ENCODE data around the gene ZBTB7B. TPM values are rescaled to one million over a fixed set of nuclear protein-coding genes. Genes with fewer than 3 reads are reported as not detected.
"Not testable (repeated sequence)": the region's sequence is repeated elsewhere in the genome, so short reads cannot be mapped to it uniquely, and the experiment has no call there.

Gene ZBTB7B
- polyA plus RNA-seq, 4 donors, result 3.8 to 19.1 (median 12.4) TPM

DNA sequence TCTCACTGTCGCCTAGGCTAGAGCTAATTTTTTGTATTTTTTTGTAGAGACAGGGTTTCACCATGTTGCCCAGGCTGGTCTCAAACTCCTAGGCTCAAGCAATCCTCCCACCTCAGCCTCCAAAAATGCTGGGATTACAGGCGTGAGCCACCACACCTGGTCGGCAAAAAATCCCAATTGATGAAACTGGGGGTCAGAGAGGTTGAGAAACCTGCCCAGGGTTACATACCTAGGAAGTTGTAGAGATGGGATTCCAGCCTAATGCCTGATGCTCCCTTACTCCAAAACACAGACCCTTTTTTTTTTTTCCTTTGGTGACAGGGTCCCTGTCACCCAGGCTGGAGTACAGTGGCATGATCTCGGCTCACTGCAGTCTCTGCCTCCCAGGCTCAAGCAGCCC is 15.9 kb upstream of the ZBTB7B start:
- DNase-seq (ENCODE audit: low read depth in 4 of 4, low spot score in 3 of 4), result not testable (repeated sequence)

GRCh38 chr1:154987326-154987725 is 15.3 kb upstream of the ZBTB7B start:
- DNase-seq (ENCODE audit: low read depth in 4 of 4, low spot score in 3 of 4), result no peak

GRCh38 chr1:154988058-154988954 is 14.3 kb upstream of the ZBTB7B start:
- no peak for DNase-seq (ENCODE audit: low read depth in 4 of 4, low spot score in 3 of 4)

DNA sequence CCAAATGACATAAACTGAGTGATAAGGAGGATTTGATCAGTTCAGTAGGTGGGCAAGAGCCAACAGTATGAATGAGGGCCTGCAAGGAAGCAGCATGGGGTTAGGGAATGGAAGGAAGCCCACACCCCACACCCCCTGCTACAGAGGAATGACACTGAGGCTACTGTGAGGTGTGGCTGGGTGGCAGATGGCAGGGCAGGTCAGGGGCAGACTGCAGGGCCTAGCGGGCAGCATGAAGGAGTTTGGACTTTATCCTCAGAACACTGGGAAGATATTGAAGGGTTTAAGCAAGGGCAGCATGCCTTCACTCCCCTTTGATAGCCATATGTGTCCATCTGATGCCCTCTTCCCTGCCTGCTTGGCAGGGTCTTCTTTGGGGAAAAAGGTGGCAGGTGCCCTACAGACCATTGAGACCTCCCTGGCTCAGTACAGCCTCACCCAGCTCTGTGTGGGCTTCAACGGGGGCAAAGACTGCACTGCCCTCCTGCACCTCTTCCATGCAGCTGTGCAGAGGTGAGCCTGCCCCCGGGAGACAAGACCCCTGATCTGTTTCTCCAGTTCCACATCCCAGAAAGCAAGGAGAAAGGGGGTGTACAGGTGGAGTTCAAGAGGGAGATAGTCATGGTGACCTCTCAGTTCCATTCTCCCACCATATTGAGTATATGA is 13.3 kb upstream of the ZBTB7B start:
- DNase-seq (ENCODE audit: low read depth in 4 of 4, low spot score in 3 of 4), result no peak

GRCh38 chr1:154990276-154990675 is 12.3 kb upstream of the ZBTB7B start:
- no peak for DNase-seq (ENCODE audit: low read depth in 4 of 4, low spot score in 3 of 4)

GRCh38 chr1:154992721-154993571 is 9.7 kb upstream of the ZBTB7B start:
- DNase-seq (ENCODE audit: low read depth in 4 of 4, low spot score in 3 of 4), result no peak

DNA sequence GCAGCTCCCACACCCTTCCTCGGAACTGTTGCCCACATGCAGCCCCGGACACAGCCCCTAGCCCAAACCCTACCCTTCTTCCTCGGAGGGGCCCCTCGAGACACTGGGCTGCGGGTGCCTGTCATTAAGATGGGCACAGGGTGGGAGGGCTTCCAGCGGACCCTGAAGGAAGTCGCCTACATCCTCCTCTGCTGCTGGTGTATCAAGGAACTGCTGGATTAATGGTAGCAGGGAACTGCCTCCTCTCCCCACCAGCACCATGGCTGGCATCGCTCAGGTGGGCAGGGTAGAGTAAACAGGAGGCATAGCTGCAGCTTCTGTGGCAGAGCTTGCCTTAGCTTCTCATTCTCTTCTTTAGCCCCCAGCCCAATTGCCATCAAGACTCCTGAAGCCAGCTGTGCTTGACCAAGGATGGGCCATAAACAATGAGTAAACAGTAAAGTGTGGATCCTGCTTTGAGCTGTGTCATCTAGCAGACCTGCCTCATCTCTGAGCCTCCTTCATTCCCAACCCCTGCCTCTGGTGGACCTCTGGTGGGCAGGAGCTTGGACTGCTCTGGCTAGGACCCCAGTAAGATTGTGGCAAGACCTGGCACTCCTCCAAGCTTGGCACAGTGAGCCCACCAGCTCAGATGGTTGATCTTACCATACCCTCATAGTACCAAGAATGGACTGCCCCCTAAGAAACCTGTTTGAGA is 8.9 kb upstream of the ZBTB7B start, which contains the start of gene LENEP:
Gene LENEP (plus strand): TSS at position 15 of the 697 bp plus-strand sequence. CDS start 22 bp downstream, at position 37.
- DNase-seq (ENCODE audit: low read depth in 4 of 4, low spot score in 3 of 4), result no peak

DNA sequence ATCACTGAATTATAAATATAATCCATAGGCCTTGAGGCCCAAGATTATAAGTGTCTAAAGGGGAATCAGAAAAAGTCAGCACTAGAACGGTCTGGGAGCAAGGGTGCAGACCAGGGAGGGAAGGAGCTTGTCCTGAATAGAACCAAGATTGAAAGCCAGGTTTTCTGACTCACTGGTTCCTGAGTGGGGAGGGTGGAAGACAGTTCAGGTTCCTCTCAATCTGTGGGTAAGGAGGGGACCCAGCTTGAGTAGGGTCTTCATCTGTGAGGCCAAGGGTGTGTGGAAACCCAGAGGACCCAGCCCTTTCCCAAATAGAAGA is 8.4 kb upstream of the ZBTB7B start:
- no peak for DNase-seq (ENCODE audit: low read depth in 4 of 4, low spot score in 3 of 4)

DNA sequence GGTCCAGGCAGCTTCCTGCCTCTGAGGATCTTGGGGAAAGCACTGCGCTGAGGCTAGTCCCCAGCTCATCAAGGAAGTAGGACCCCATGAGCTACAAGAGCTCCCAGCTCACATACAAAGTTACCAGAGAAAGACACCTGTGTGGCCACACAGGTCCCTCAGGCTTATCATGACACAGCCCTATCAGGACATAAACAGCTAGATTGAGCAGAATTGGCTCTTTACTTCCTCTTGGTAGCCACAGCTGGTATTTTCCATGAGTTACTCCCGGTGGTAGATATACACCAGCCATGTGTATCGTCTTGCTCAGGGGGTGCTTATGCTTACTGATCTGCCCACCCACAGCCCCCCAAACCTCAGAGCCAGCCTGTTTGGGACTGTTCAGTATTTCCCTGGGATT is 8.0 kb upstream of the ZBTB7B start:
- DNase-seq (ENCODE audit: low read depth in 4 of 4, low spot score in 3 of 4), result no peak

GRCh38 chr1:154995301-154995983 is 7.2 kb upstream of the ZBTB7B start:
- DNase-seq (ENCODE audit: low read depth in 4 of 4, low spot score in 3 of 4), result not testable (repeated sequence)

DNA sequence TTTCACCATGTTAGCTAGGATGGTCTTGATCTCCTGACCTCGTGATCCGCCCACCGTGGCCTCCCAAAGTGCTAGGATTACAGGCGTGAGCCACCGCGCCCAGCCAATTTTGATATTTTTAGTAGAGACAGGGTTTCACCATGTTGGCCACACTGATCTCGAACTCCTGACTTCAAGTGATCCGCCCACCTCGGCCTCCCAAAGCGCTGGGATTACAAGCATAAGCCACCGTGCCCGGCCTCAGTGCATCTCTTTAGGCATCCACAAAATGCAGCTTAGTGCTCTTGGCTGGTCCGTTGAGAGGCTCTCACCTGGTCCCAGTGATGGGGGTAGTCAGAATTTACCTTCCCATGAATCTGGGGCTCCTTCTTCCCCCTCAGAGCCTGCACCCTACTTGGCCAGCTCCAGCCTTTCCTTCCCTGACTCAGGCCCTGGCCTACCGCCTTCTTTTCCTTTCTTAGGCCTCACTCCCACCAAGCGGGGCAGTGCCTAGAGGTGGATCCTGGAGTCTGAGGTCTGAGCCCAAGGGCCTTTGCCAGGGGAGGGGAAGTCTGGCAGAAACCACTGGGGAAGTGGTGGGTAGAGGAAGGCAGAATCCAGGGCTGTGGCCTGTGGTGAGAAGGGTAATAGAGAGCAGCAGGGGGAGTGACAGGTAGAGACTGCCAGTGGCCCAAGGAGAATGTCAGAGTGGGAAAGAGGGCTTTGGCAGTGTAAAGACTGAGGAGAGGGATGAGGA is 5.5 kb upstream of the ZBTB7B start:
- no peak for DNase-seq (ENCODE audit: low read depth in 4 of 4, low spot score in 3 of 4)

DNA sequence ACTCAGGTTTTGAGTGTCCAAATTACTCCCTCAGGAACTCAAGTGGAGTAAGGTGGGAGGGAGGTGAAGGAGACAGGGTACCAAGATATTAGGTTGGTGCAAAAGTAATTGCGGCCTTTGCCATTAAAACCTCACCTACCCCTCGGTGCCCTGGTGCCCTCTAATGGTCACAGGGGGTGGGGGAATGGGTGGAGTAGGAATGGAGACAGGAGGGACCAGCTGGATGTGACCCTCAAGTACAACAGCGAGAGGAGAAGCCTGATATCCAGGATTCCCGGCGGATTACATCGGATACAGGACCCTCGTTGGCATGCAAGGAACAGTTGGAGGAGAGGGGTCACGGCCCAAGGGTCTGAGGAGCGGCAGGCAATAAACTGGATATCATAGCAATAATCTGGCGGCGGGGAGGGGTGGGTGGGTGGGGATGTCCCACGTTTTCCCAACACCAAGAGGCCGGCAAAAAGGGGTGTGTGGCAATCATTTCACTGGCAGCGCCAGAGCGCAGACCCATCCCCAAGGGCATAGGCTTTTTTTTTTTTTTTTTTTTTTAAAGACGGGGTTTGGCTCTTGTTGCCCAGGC is 4.3 kb upstream of the ZBTB7B start:
- no peak for DNase-seq (ENCODE audit: low read depth in 4 of 4, low spot score in 3 of 4)

DNA sequence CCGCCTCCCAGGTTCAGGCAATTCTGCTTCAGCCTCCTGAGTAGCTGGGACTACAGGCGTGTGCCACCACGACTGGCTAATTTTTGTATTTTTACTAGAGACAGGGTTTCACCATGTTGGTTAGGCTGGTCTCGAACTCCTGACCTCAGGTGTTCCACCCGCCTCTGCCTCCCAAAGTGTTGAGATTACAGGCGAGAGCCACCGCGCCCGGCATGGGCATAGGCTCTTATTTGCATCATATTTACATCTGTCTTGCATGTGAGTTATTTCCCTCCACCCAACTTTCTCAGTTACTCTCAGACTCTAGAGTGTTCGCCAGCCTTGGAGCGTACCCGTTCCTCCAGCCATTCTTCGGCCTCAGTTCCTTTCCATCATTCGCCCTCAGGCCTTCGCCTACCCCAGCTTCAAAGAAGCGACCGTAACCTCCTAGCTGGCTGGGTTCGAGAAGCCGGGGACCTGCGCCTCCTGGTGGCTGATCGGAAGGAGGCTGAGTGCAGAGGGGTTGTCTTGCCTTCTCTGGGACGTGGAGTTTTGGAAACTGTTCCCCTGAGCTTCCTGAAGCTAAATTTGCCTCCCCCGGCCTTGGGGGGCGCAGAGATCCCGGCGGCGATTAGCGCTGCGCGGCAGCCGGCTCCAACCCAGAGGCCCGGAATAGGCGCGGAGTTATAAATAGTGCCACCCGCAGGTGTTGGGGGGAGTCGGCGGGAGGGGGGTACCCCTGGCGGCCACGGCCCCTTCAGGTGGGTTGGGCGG is 3.6 kb upstream of the ZBTB7B start:
- no peak for DNase-seq (ENCODE audit: low read depth in 4 of 4, low spot score in 3 of 4)

DNA sequence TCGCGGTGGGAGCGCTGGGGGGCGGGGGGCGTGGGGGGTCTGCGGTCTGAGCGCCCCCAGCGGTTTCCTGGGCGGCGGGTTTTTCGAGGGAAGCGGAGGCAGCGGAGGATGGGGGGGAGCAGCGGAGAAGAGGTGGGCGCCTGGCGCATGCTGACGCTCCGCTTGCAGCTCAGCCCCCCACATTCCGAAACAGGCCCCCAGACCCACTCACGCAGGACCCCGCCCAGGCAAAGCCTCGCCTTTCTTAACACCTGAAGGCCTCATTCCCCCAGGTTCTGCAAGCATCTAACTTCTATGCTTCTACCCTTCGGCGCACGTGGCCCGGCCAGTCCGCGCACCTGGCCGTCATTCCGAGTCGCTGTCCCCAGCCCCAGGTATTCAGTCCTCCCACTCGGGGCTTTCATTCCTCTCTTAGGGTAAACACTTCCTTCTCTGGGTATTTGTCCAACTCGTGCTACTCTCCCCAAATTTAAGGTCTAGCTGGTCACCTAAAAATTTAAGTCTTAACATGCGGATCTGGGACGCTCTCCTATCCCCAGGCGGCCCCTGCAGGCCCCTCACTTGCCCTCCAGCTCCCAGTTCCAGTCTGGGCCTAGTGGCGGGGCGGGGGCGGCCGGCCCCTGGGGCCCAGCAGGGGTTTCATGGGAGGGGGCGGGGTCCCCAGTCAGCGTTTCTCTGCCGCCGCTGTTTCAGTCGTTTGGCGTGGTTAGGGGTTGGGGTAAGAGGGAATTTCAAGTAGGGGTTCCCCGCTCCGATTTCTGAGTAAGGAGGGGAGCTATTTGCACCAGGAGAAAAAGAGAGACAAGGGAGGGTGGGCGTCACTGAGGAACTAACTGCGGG is 2.8 kb upstream of the ZBTB7B start:
- no peak for DNase-seq (ENCODE audit: low read depth in 4 of 4, low spot score in 3 of 4)

- no peak for DNase-seq (ENCODE audit: low read depth in 4 of 4, low spot score in 3 of 4)
Measured at GRCh38 chr1:155000411-155000725, 2.2 kb upstream of the ZBTB7B start.

DNA sequence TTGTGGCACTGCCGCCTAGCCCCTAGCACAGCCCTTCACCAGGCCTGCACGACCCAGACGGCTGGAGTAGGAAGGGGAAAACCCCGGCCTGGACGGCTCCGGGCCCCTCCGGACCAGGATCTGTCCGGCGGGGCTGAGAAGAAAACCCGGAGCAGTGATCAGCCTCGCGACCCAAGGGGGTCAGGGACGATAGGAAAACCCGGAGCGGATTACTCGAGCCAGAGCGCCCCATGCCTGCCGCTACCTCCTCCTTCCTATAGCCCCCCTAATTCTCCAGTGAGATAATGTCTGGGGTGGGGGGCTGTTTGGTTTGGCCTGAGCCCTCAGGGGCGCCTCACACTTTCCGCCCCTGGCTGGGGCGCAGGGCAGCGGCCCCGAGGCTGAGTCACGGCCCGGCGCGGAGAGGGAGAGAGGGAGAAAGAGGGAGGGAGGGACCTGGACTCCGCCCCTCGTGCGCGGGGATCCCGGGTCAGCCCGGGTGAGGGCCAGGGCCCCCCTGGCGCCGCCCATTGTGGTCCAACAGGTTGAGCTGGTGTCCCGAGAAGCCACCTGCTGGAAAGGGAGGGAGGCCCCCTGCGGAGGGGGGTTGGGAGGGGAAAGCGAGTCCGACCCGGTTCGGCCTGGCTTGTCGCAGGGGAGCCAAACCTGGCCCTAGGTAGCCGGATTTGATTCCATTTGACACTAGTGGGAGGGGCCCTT is 1.7 kb upstream of the ZBTB7B start:
- DNase-seq (ENCODE audit: low read depth in 4 of 4, low spot score in 3 of 4), result peak; percentile 88 to 94 (median 90)

GRCh38 chr1:155001425-155001674 is 1.3 kb upstream of the ZBTB7B start:
- DNase-seq (ENCODE audit: low read depth in 4 of 4, low spot score in 3 of 4), result no peak
